ENCODE measurements around the gene OPTC.
A peak's percentile ranks its signal among the peaks of the same experiment; 100 is the strongest.

Gene OPTC

GRCh38 chr1:203525685-203526084 is 31.7 kb downstream of the OPTC start:
- FAIRE-seq (no peak), DNase-seq (ENCODE audit: insufficient read length, low spot score) (no peak)
- TF ChIP-seq POLR2A (IDR thresholded peaks at IDR 0.05; ENCODE audit: low read depth, low read length) (no peak), SPI1 (IDR thresholded peaks at IDR 0.05; ENCODE audit: low read depth, low read length) (no peak), POLR2AphosphoS5 (IDR thresholded peaks at IDR 0.05; ENCODE audit: low read depth, low read length) (no peak), PAX5 (IDR thresholded peaks at IDR 0.05; ENCODE audit: insufficient read depth, low read length, severe bottlenecking) (no peak), TAF1 (IDR thresholded peaks at IDR 0.05; ENCODE audit: low read depth, low read length) (no peak), POU2F2 (IDR thresholded peaks at IDR 0.05; ENCODE audit: low read depth, low read length) (no peak)

GRCh38 chr1:203526130-203526529 is 32.2 kb downstream of the OPTC start:
- no peak for TF ChIP-seq POLR2A (IDR thresholded peaks at IDR 0.05; ENCODE audit: low read depth, low read length)
- TF ChIP-seq SPI1 (IDR thresholded peaks at IDR 0.05; ENCODE audit: low read depth, low read length), result no peak
- no peak for TF ChIP-seq PAX5 (IDR thresholded peaks at IDR 0.05; ENCODE audit: insufficient read depth, low read length, severe bottlenecking)
- no peak for TF ChIP-seq POU2F2 (IDR thresholded peaks at IDR 0.05; ENCODE audit: low read depth, low read length)
- TF ChIP-seq POLR2AphosphoS5 (IDR thresholded peaks at IDR 0.05; ENCODE audit: low read depth, low read length), result no peak
- no peak for TF ChIP-seq TAF1 (IDR thresholded peaks at IDR 0.05; ENCODE audit: low read depth, low read length)
- DNase-seq (ENCODE audit: insufficient read length, low spot score) (no peak), FAIRE-seq (no peak)

GRCh38 chr1:203526572-203526971 is 32.6 kb downstream of the OPTC start:
- FAIRE-seq (no peak), DNase-seq (ENCODE audit: insufficient read length, low spot score) (no peak)
- no peak for TF ChIP-seq SPI1 (IDR thresholded peaks at IDR 0.05; ENCODE audit: low read depth, low read length)
- TF ChIP-seq TAF1 (IDR thresholded peaks at IDR 0.05; ENCODE audit: low read depth, low read length), result no peak

- DNase-seq (ENCODE audit: insufficient read length, low spot score) (no peak), FAIRE-seq (peak; percentile 74)
- TF ChIP-seq POU2F2 (IDR thresholded peaks at IDR 0.05; ENCODE audit: low read depth, low read length) (no peak), POLR2AphosphoS5 (IDR thresholded peaks at IDR 0.05; ENCODE audit: low read depth, low read length) (no peak), TAF1 (IDR thresholded peaks at IDR 0.05; ENCODE audit: low read depth, low read length) (no peak), POLR2A (IDR thresholded peaks at IDR 0.05; ENCODE audit: low read depth, low read length) (no peak), PAX5 (IDR thresholded peaks at IDR 0.05; ENCODE audit: insufficient read depth, low read length, severe bottlenecking) (no peak)
Measured at GRCh38 chr1:203527013-203527412, 33.1 kb downstream of the OPTC start.

- DNase-seq (ENCODE audit: insufficient read length, low spot score) (no peak), FAIRE-seq (no peak)
- no peak for TF ChIP-seq PAX5 (IDR thresholded peaks at IDR 0.05; ENCODE audit: insufficient read depth, low read length, severe bottlenecking)
- no peak for TF ChIP-seq SPI1 (IDR thresholded peaks at IDR 0.05; ENCODE audit: low read depth, low read length)
- no peak for TF ChIP-seq POLR2A (IDR thresholded peaks at IDR 0.05; ENCODE audit: low read depth, low read length)
- no peak for TF ChIP-seq TAF1 (IDR thresholded peaks at IDR 0.05; ENCODE audit: low read depth, low read length)
- TF ChIP-seq POU2F2 (IDR thresholded peaks at IDR 0.05; ENCODE audit: low read depth, low read length), result no peak
- TF ChIP-seq POLR2AphosphoS5 (IDR thresholded peaks at IDR 0.05; ENCODE audit: low read depth, low read length), result no peak
Measured at GRCh38 chr1:203528063-203528462, 34.1 kb downstream of the OPTC start.

- DNase-seq (ENCODE audit: insufficient read length, low spot score), result no peak
- TF ChIP-seq POLR2A (IDR thresholded peaks at IDR 0.05; ENCODE audit: low read depth, low read length), result no peak
- TF ChIP-seq SPI1 (IDR thresholded peaks at IDR 0.05; ENCODE audit: low read depth, low read length), result no peak
- no peak for TF ChIP-seq POLR2AphosphoS5 (IDR thresholded peaks at IDR 0.05; ENCODE audit: low read depth, low read length)
- TF ChIP-seq POU2F2 (IDR thresholded peaks at IDR 0.05; ENCODE audit: low read depth, low read length), result no peak
- no peak for TF ChIP-seq PAX5 (IDR thresholded peaks at IDR 0.05; ENCODE audit: insufficient read depth, low read length, severe bottlenecking)
- no peak for TF ChIP-seq TAF1 (IDR thresholded peaks at IDR 0.05; ENCODE audit: low read depth, low read length)
- no peak for FAIRE-seq
Measured at GRCh38 chr1:203528976-203529835, 35.3 kb downstream of the OPTC start.

- TF ChIP-seq POLR2AphosphoS5 (IDR thresholded peaks at IDR 0.05; ENCODE audit: low read depth, low read length), result no peak
- no peak for TF ChIP-seq POLR2A (IDR thresholded peaks at IDR 0.05; ENCODE audit: low read depth, low read length)
- no peak for TF ChIP-seq POU2F2 (IDR thresholded peaks at IDR 0.05; ENCODE audit: low read depth, low read length)
- no peak for TF ChIP-seq SPI1 (IDR thresholded peaks at IDR 0.05; ENCODE audit: low read depth, low read length)
- TF ChIP-seq PAX5 (IDR thresholded peaks at IDR 0.05; ENCODE audit: insufficient read depth, low read length, severe bottlenecking), result no peak
- TF ChIP-seq TAF1 (IDR thresholded peaks at IDR 0.05; ENCODE audit: low read depth, low read length), result no peak
- no peak for DNase-seq (ENCODE audit: insufficient read length, low spot score)
- FAIRE-seq, result no peak
Measured at GRCh38 chr1:203531063-203531462, 37.1 kb downstream of the OPTC start.

- DNase-seq (ENCODE audit: insufficient read length, low spot score) (no peak), FAIRE-seq (no peak)
- TF ChIP-seq POLR2AphosphoS5 (IDR thresholded peaks at IDR 0.05; ENCODE audit: low read depth, low read length) (no peak), POLR2A (IDR thresholded peaks at IDR 0.05; ENCODE audit: low read depth, low read length) (no peak), TAF1 (IDR thresholded peaks at IDR 0.05; ENCODE audit: low read depth, low read length) (no peak), SPI1 (IDR thresholded peaks at IDR 0.05; ENCODE audit: low read depth, low read length) (no peak), PAX5 (IDR thresholded peaks at IDR 0.05; ENCODE audit: insufficient read depth, low read length, severe bottlenecking) (no peak), POU2F2 (IDR thresholded peaks at IDR 0.05; ENCODE audit: low read depth, low read length) (no peak)
Measured at GRCh38 chr1:203534012-203534411, 40.1 kb downstream of the OPTC start.

- TF ChIP-seq PAX5 (IDR thresholded peaks at IDR 0.05; ENCODE audit: insufficient read depth, low read length, severe bottlenecking) (no peak), SPI1 (IDR thresholded peaks at IDR 0.05; ENCODE audit: low read depth, low read length) (no peak), TAF1 (IDR thresholded peaks at IDR 0.05; ENCODE audit: low read depth, low read length) (no peak), POLR2AphosphoS5 (IDR thresholded peaks at IDR 0.05; ENCODE audit: low read depth, low read length) (no peak), POLR2A (IDR thresholded peaks at IDR 0.05; ENCODE audit: low read depth, low read length) (no peak), POU2F2 (IDR thresholded peaks at IDR 0.05; ENCODE audit: low read depth, low read length) (no peak)
- FAIRE-seq (no peak), DNase-seq (ENCODE audit: insufficient read length, low spot score) (no peak)
Measured at GRCh38 chr1:203534526-203534925, 40.6 kb downstream of the OPTC start.

Data from GM12891 (cell line).